ENCODE data around the gene LCN2. TPM values are rescaled to one million over a fixed set of nuclear protein-coding genes. Genes with fewer than 3 reads are reported as not detected.
"Not testable (repeated sequence)": the region's sequence is repeated elsewhere in the genome, so short reads cannot be mapped to it uniquely, and the experiment has no call there.

The LCN2 gene
- total RNA-seq, 1 experiment from 2014 or later, result not detected

DNA sequence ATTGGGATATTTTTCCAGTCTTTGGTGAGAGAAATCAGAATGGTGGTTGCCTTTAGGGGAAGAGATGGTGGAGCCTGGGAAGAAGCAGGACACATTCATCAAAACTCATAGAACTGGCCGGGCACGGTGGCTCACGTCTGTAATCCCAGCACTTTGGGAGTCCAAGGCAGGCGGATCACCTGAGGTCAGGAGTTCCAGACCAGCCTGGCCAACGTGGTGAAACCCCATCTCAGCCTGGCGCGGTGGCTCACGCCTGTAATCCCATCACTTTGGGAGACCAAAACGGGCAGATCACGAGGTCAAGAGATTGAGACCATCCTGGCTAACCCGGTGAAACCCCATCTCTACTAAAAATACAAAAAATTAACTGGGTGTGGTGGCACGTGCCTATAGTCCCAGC lies 37.5 kb upstream of the LCN2 start:
- DNase-seq (ENCODE audit: low read depth, low spot score); in situ Hi-C loops (cut with HindIII; ENCODE audit: low pct_unique_long_range_greater_than_20kb, low sequenced_read_pairs): not testable (repeated sequence)

GRCh38 chr9:128113526-128114325 lies 35.5 kb upstream of the LCN2 start:
- DNase-seq (ENCODE audit: low read depth, low spot score), result no peak
- in situ Hi-C loops (cut with HindIII; ENCODE audit: low pct_unique_long_range_greater_than_20kb, low sequenced_read_pairs), result no loop called here

DNA sequence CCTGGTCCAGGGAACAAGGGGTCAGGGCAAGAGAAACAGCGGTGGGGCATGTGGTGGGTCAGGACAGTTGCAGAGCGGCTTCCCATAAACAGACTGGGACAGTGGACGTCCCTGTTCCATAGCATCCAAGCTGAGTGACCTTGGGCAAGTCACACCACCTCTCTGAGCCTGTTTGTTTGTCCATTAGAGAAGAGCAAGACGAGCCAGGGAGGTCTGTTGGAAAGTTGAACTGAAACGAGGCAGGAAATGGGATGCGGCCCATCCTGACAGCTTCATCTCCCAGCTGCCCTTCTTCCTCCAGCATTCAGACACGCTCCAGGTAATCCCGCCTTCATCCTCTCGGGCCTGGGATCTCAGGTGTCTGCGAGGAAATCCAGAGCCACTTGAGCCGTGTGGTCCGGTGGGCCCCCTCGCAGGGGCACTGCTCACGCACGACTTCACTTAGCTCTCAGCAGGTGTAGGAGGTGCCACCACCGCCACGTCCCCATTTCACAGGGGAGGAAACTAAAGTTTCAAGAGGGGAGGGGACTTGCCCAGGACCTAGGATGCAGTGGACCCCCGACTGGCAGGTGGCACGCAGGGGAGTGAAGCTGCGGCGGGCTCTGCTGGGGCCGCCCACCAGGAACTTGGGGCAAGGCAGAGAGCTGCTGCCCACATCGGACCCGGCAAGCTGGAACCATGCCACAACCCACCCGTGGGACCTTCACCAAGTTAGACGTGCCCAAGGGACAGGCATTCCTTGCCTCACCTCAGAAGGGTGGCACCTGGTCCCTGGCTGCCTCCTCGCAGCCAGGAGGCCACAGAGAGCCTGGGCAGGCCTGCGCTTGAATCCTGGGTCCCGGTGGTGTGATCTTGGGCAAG lies 34.7 kb upstream of the LCN2 start:
- in situ Hi-C loops (cut with HindIII; ENCODE audit: low pct_unique_long_range_greater_than_20kb, low sequenced_read_pairs), result no loop called here
- DNase-seq (ENCODE audit: low read depth, low spot score), result no peak

DNA sequence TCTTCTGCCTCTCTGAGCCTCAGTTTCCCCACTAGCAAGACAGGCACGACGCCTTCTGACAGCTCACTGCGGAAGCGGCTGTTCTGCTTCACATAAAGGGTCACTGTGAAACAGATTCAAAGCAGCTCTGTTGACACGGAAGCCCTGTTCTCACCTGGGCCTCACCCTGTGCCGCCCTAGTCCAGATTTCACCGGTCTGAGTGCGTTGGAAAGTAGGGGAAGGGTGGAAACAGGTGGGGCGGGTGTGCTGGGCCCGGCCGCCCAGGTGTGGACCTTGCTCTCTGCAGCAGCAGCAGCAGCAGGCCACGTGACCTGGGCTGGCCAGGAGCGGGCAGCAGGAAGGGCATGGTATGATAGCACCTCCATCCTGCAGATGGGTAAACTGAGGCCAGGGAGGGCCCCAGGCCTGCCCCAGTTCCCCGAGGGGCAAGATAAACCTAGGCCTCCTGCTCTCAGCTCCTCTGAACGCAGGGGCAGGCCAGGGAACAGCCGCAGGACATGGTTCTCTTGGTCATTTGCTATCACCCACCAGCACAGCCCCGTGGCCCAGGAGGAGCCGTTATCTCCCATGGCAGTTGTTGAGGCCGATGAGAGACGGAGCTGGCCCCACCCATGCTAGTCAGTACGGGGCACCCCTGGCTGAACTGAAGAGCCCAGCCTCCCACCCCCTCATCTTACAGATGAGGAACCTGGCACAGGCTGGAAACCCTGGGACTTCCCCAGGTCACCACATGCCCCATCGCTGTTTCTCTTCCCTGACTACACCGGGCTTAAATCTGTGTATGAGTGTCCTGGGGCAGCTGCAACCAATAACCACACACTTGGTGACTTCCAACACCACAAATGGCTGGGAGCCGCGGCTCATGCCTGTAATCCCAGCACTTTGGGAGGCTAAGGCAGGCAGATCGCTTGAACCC lies 33.8 kb upstream of the LCN2 start:
- in situ Hi-C loops (cut with HindIII; ENCODE audit: low pct_unique_long_range_greater_than_20kb, low sequenced_read_pairs), result no loop called here
- DNase-seq (ENCODE audit: low read depth, low spot score), result no peak

- DNase-seq (ENCODE audit: low read depth, low spot score), result no peak
- in situ Hi-C loops (cut with HindIII; ENCODE audit: low pct_unique_long_range_greater_than_20kb, low sequenced_read_pairs), result no loop called here
Observed at GRCh38 chr9:128116104-128117083, 32.9 kb upstream of the LCN2 start.

DNA sequence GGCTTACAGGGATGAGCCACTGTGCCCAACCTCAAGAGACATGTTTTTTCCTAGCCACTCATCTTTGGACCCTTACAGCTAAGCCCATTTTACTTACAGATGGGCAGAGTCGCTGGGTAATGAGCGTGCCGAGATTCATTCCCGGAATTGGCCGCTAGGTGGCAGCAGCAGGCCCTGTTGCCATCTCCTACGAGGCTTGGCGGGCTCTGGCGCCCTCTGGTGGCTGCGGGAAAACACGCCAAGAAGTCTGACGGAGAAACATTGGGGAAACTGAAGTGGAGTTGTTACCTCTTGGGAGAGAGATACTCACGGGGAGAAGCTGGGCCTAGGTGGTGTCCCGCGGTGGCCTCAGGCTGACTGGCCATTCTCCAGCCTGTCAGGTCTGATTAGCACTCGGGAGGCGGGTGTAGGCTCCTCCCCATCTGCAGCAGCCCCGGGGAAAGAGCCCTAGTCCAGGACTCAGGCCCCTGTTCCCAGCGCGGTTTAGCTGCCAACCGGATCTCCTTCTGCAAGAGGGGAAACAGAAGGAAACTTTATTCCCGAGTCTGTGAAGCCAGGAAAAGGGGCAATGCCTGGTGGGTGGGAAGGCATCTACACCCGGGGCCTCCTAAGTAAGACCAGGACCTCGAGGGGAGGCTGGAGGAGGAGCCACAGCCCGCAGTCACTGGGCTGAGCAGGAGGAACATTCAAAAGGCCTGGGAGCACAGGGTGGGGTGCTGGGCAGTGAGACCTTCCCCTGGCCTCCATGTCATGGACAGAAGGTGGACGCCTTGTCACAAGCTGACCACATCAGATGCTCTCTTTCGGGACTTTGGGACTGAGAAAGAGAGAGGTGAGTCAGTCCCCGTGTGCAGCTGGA lies 31.4 kb upstream of the LCN2 start:
- peak; percentile 92 for DNase-seq (ENCODE audit: low read depth, low spot score)
- in situ Hi-C loops (cut with HindIII; ENCODE audit: low pct_unique_long_range_greater_than_20kb, low sequenced_read_pairs), result no loop called here

DNA sequence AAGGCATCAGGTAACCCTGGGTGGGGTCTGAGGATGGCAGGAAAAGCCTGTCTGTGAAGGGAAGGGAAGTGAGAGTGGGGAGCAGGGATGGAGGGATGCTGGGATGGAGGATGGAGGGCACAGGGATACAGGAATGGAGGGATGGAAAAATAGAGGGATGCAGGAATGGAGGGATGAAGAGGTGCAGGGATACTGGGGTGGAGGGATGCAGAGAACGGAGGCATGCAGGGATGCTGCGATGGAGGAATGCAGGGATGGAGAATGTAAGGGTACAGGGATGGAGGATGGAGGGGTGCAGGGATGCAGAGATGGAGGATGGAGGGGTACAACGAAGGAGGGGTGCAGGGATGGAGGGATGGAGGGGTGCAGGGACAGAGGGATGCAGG lies 30.8 kb upstream of the LCN2 start:
- no peak for DNase-seq (ENCODE audit: low read depth, low spot score)
- in situ Hi-C loops (cut with HindIII; ENCODE audit: low pct_unique_long_range_greater_than_20kb, low sequenced_read_pairs), result no loop called here

DNA sequence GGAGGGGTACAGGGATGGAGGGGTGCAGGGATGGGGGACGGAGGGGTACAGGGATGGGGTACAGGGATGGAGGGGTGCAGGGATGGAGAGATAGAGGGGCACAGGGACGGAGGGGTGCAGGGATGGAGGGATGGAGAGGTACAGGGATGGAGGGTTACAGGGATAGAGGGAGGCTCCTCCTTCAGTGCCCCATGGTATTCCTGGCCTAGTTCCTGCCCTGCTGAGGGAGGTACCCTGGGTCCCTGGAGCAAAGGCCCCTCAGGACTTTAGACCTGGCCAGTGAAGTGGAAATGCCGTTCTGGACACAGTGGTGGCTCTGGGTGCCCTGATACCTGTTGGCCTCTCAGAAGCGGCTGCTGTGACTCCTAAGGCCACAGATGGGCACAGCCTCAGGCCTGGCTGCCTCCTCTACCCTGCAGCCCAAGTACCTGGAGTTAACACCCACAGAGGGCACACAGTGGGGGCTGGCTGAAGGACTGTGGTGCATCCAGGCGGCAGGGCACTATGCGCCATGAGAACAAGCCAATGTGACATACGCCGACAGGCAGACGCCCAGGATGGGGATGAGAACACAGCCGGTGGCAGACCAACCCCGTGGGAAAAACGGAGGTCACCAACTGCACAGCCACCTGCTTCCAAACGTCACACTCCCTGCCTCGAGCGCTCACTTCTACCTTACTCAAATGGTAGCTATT lies 30.1 kb upstream of the LCN2 start:
- in situ Hi-C loops (cut with HindIII; ENCODE audit: low pct_unique_long_range_greater_than_20kb, low sequenced_read_pairs), result no loop called here
- DNase-seq (ENCODE audit: low read depth, low spot score), result no peak

DNA sequence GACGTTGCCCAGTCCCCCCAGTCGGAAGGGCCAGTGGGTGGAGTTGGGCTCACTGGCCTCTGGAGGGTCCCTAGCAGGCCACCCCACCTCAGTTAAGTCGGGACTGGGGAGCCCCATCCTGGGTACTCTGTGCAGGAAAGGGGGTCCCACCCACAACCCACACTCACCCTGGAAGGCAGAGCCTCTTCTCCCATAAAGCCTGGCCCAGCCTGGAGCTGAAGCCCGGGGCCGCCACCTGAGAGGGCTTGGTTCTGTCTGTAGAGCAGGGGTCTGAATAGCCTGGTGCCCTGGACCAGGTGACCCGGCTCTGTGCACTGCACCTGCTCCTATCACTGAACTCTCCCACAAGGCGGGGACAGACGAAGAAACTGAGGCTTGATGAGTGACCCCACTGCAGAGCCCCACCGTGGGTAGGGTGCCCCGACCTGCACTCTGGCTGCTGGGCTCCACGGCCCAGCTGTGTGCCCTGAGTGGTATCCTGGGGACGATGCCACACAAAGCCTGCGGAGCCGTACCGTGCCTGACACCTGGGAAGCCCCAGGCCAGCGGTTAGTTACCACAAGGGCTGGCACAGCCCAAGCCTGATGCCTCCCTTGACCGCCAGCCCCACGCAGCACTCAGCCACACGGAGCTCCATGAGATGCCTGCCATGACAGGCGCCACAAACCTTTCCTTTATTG lies 29.1 kb upstream of the LCN2 start:
- DNase-seq (ENCODE audit: low read depth, low spot score), result no peak
- in situ Hi-C loops (cut with HindIII; ENCODE audit: low pct_unique_long_range_greater_than_20kb, low sequenced_read_pairs), result no loop called here

DNA sequence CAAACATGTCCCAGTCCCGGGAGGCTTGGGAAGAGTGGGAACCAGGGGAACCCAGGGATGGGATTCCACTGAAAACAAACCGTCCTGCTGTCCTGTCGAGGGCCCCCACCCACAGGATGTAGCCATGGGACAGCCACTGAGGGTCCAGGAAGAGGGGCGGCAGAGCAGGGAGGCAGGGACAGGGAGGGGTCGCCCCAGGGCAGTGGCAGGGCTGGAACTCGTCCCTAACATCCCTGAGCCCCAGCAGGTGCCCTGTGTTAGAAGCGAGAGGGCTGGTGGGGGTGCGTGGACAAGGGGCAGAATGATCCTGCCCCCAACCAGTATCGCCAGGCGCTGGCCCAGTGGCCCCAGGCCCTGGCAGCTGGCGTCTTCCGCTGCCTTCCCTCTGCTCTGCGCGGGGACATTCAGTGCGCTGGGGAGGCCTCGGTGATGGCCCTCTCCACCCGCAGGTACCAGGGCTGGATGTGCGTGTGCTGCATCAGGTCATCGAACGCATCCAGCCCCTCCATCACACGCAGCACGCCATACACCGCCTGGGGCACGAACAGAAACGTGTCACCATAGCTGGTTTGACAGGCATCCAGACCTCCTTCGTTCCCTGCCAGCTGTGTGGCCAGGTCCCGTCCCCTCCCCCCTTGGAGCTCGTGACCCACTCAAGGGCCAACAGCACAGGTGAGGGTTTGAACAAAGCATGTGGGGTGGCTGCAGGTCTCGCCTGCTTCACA lies 28.4 kb upstream of the LCN2 start:
- in situ Hi-C loops (cut with HindIII; ENCODE audit: low pct_unique_long_range_greater_than_20kb, low sequenced_read_pairs), result no loop called here
- DNase-seq (ENCODE audit: low read depth, low spot score), result no peak

- in situ Hi-C loops (cut with HindIII; ENCODE audit: low pct_unique_long_range_greater_than_20kb, low sequenced_read_pairs), result no loop called here
- DNase-seq (ENCODE audit: low read depth, low spot score), result no peak
Observed at GRCh38 chr9:128121466-128121810, 27.8 kb upstream of the LCN2 start.

DNA sequence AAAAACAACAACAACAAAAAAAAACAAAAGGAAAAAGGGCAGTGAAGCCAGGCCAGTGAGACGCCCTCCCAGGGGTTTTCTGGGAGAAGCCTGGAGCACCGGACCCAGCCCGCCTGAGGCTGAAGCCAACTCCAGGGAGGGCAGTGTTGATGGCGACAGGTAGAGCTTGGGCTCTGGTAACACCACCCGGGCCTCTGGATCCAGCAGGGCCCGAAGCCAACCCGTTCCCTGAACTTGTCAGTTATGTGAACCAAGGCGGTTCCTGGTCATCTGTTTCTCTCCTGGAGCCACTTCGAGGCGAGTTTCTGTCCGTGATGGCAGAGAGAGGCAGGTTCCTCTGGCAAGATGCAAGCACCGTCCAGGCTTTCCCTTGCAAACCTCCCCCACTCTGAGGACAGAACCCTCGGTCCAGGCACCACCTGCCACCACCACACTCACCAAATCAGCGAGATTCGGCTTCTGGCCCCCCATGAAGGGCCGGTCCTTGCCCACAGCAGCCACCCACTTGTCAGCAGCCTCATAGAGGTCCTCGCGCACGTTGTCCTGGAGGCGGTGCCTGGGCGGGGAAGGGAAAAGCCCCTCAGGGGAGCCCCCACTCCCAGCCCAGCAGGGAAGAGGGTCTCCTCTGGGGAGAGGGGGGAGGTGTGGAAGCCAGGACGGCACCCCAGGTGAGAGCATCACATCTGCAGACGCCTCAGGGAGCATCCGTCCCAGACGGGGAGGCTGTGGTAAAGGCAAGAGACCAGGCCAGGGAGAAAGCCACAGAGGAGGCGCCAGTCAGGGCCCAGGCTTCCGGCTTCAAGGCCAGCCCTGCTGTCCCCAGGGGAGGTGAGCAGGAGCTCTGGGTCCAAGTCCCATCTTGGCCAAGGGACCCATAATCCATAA lies 27.1 kb upstream of the LCN2 start:
- DNase-seq (ENCODE audit: low read depth, low spot score), result no peak
- in situ Hi-C loops (cut with HindIII; ENCODE audit: low pct_unique_long_range_greater_than_20kb, low sequenced_read_pairs), result no loop called here

GRCh38 chr9:128122809-128123175 lies 26.5 kb upstream of the LCN2 start:
- no peak for DNase-seq (ENCODE audit: low read depth, low spot score)
- in situ Hi-C loops (cut with HindIII; ENCODE audit: low pct_unique_long_range_greater_than_20kb, low sequenced_read_pairs), result no loop called here

All from SK-MEL-5 (cell line).